Measurements from ENCODE around the gene PLD4.
"Not testable (repeated sequence)": the region's sequence is repeated elsewhere in the genome, so short reads cannot be mapped to it uniquely, and the experiment has no call there.

PLD4 gene

DNA sequence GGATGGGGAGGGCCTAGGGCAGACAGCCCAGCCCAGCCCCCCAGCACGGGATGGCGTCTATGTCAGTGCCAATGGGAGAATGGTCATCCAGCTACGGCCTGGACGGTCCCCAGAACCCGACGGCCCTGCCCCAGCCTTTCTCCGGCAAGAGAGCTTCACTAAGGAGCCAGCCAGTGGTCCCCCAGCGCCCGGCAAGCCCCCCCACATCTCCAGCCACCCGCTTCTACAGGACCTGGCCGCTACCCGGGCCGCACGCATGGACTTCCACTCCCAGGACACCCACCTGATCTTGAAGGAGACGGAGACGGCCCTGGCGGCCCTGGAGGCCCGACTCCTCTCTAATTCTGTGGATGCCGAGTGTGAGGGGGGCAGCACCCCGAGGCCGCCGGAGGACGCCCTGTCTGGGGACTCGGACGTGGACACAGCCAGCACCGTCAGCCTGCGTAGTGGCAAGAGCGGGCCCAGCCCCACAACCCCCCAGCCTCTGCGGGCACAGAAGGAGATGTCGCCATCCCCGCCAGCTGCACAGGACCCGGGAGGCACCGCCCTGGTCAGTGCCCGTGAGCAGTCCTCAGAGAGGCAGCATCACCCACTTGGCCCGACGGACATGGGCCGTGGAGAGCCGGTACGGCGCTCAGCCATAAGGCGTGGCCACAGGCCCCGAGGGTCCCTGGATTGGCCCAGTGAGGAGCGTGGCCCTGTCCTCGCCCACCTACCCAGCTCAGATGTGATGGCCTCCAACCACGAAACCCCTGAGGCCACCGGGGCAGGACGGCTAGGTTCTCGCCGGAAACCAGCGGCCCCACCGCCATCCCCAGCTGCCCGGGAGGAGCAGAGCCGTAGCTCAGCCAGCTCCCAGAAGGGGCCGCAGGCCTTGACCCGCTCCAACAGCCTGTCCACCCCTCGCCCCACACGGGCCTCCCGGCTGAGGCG, 37.7 kb upstream of the PLD4 start:
- no peak for DNase-seq

DNA sequence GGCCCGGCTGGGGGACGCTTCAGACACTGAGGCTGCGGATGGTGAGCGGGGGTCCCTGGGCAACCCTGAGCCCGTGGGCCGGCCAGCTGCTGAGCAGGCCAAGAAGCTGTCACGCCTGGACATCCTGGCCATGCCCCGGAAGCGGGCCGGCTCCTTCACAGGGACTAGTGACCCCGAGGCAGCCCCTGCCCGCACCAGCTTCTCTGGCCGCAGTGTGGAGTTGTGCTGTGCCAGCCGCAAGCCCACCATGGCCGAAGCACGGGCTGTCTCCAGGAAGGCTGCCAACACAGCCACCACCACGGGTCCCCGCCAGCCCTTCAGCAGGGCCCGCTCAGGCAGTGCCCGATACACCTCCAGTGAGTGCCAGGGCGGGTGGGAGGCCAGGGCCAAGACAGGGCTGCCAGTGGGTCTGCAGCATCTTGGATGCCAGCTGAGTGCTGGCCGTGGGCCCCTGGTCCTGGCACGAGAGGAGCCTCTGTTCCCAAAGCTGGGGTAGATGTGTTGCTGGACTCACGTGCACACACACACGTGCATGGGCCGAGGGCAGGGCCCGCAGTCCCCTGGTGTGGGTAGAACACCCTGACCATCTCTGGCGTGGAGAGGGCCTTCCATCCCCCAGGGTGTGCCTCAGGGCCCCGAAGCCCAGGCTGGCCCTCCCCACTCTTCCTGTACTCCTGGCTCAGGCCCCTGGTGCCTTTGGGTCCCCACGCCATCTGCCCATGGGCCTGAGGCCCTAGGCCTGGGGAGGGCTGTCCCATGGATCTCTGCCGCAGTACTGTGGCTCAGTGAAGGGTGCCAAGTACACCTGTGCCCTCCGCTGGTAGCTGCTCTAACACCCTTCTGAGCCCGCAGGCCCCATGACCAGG, 36.8 kb upstream of the PLD4 start:
- no peak for DNase-seq

DNA sequence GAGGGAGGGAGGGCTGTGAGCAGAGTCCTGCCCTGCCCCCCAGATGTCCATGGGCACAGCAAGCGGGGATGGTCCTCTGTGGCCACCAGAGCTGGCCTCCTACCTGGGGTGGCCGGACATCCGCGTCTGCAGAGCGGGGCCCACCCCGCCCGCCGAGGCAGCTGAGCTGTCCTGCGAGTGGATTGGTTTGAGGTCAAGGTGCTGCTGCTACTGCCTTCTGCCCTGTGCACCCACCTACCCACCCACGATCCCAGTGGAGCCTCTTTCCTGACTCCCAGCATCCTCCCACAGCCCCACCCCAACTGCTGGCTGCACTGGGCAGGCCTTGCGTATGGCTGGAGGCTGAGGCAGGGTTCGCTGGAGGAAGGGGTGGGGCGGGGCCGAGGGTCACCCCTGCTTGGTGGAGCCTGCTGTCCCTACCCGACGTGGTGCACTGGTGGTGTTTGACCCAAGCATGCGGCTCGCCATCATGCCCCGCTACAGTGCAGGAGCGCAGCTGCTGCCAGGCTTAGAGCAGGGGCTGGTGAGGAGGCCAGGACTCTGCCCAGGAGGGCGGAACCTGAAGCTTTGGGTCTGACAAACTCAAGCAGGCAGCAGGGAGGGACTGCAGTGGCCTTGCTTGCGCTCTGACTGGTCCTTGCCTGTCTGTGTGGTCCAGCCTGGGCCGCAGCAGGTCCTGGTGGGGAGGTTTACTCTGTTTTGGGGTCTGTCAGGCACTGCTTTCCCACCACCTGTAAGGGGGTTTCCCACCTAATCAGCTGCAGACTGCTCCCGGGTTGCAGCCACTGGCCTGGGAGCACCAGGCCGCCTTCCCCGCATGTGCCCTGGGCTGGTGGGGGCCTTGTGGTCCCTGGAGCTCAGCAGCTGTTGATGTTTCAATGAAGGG, 35.9 kb upstream of the PLD4 start:
- DNase-seq: no peak

DNA sequence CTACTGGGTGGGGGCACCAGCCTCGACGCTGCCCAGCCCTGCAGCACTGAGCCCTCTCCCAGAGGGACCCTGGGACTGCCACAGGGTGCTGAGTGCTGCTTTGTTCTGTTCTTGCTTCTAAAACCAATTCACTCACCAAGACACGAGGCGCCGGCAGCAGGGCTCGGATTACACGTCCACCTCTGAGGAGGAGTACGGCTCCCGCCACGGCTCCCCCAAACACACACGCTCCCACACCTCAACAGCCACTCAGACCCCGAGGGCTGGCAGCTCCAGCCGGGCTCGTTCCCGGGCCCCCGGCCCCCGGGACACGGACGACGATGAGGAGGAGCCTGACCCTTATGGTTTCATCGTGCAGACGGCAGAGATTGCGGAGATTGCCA, 35.3 kb upstream of the PLD4 start:
- DNase-seq: no peak

DNA sequence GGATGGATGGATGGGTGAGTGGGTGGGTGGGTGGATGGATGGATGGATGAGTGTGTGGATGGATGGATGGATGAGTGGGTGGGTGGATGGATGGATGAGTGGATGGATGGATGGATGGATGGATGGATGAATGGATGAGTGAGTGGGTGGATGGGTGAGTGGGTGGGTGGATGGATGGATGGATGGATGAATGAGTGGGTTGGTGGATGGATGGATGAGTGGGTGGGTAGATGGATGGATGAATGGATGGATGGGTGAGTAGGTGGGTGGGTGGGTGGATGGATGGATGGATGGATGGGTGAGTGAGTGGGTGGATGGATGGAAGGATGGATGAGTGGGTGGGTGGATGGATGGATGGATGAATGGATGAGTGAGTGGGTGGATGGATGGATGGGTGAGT, 34.4 kb upstream of the PLD4 start:
- not testable (repeated sequence) for DNase-seq

DNA sequence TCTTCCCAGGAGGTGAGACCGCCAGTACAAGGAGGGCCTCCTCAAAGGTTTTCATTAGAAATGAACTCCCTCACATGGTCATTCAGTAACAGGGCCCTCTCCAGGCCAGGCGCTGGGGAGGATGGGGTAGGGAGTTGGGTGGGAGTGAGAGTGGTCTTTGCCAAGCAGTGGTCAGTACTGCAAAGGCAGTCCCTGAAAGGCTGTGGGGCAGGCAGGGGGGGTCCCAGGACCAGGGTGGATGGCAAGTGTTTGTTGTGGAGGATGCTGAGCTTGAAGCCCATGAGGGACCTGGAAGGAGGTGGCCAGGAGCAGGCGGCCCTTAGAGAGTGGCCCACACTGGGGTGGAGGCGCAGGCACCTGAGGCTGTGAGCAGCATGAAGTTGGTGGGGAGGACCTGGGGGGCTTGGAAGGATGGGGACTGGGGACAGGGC, 33.5 kb upstream of the PLD4 start:
- DNase-seq: no peak

DNA sequence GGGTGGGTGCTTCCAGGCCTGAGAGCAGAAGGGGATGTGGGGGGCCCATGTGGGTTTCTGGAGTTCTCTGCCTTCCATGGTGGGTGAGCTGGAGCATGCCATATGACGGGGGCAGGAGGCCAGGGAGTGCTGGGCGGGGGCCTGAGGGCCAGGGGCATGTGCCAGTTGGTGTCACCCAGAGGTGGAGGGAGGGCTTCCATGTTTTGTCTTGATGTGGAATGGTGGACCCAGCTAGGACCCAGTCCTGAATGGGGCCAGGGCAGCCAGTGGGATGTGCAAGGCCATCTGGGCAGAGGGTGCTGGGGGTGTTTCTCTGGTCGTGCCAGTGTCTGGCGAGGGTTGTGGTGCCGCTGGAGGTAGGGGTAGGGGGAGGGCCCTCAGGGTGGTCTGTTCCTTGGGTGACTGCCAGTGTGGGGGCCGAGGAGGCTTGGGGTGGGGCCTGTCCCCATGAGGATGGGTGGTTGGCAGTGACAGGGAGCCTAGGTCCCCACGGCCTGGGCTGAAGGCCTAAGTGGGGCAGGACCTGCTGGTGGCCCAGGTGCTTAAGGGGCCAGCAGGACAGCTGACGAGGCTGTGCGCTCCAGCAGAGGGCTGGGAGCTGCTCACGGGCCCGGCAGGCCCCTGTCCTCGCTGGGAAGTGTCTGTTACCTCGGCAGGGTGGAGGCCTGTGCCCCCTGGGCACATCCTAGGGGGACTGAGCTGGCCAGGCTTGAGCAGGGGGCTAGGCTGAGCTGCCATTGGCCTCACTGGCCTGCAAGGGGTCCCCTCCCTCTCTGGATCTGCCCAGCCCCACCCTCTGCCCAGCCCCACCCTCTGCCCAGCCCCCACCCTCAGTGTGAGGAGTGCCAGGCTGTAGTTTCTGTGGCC, 32.8 kb upstream of the PLD4 start:
- DNase-seq: no peak

DNA sequence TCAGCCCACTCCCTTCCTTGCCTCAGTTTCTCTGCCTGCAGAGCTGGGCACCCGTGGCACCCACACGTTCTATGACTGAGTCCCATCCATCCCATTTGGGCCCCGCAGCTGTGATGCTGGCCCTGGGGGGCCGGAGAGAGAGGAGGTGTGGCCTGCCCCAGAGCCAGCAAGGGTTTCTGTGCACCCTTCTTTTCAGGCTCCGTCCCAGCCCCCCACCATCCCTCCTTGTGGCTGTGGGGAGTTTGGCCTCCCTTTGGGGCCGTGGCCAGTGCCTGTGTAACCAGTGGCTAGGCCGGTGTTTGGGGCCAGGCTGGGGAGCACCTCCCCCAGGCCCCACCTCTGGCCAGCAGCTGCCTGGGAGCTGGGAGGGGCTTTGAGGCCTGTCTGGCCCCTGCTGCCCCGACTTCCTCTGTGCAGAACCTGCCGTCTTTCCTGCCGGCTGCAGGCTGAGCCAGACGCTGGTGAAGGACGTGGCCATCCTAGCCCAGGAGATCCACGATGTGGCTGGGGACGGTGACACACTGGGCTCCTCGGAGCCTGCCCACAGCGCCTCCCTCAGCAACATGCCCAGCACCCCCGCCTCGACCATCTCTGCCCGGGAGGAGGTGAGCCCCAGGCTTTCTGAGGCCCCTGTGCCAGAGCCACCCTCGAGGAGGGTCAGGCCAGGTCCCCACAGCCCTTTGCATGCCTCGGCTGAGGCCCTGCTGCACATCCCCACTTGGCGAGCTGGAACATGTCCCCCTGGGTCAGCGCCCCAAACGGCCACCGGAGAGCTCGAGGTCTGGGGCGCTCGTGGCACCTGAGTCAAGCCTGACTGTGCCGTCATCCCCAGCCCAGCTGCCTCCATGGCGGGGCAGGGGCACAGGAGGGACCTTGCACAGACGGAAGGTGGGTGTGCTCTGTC, 31.9 kb upstream of the PLD4 start:
- DNase-seq: no peak

DNA sequence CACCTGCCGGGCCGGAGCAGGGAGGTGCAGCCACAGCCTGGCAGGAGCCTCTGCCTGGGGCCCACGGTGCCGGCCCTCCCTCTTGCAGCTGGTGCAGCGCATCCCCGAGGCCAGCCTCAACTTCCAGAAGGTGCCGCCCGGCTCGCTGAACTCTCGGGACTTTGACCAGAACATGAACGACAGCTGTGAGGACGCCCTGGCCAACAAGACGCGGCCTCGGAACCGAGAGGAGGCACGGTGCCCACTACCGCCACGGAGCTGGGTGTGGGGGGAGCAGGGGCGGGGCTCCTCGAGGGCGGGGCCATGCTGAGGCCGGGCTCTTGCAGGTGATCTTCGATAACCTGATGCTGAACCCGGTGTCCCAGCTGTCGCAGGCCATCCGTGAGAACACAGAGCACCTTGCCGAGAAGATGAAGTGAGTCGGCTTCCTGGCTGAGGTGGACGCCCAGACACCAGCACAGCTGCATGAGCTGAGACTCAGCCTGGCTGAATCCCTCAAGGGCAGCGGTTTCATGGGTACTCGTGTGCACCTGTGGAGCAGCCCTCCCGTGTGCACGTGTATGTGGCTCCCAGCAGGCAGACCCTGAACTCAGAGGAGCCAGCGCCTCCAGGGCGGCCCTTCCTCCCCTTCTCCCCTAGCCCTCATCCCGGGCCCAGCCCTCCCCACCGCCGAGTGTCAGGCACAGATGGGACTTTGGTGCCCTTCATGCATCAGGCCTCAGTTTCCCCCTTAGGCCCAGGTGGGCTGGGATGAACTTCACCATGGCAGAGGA, 31.1 kb upstream of the PLD4 start:
- DNase-seq: no peak

DNA sequence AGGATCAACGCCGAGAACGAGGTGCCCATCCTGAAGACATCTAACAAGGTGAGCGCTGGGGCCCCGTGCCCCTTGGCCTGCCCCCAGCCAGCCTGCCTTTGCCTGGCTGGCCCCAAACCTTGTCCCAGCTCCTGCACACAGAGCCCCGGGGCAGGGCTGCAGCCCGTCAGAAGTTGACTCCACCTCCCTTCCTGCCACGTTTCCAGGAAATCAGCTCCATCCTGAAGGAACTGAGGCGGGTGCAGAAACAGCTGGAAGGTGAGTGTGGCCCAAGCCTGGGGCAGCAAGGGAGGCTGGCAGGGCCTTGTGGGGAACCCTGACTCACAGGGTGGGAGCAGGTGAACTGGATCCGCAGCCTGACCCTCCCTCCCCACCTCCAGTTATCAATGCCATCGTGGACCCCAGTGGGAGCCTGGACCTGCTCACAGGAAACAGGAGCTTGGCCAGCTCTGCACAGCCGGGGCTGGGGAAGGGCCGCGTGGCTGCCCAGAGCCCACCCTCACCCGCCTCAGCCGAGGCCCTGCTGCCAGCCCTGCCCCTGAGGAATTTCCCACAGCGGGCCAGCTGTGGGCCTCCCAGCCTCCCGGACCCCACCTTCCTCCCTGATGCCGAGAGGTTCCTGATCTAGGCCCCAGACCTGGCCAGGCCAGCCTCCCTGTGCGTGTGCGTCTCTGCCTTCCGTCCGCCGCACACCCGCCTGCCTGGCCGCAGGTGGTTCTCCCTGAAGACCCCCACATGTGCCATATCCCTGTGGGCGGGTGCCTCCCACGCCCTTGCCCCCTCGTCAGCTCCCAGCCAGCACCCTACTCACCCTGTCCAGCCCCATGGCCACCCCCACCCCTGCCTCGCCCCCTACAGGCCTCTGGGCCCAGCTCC, 30.1 kb upstream of the PLD4 start:
- DNase-seq: no peak

DNA sequence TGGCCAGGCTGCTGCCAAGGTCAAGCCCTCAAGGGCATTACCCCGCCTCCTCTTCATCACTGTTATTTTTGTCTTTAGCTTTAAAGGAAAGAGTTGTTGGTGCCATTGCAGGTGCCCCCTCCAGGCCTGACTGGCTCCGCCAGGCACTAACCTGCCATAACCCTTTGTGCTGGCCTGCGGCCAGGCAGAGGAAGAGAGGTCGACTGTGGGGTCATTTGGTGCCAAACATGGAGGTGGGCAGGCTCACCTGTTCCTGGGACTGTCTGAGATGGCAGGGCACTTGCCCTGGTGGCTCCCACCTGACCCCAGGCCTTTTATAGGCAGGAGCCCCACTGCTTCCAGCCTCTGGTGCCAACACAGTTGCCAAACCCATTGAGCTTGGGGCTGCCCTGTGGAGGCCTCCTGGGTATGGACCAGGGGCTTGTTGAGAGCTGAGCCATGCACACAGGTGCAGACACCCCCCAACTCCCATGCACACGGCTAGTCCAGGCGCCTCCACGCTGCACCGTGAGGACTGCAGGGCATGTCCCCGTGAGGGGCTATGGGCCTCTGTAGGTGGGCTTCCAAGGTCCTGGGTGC, 29.4 kb upstream of the PLD4 start:
- no peak for DNase-seq

DNA sequence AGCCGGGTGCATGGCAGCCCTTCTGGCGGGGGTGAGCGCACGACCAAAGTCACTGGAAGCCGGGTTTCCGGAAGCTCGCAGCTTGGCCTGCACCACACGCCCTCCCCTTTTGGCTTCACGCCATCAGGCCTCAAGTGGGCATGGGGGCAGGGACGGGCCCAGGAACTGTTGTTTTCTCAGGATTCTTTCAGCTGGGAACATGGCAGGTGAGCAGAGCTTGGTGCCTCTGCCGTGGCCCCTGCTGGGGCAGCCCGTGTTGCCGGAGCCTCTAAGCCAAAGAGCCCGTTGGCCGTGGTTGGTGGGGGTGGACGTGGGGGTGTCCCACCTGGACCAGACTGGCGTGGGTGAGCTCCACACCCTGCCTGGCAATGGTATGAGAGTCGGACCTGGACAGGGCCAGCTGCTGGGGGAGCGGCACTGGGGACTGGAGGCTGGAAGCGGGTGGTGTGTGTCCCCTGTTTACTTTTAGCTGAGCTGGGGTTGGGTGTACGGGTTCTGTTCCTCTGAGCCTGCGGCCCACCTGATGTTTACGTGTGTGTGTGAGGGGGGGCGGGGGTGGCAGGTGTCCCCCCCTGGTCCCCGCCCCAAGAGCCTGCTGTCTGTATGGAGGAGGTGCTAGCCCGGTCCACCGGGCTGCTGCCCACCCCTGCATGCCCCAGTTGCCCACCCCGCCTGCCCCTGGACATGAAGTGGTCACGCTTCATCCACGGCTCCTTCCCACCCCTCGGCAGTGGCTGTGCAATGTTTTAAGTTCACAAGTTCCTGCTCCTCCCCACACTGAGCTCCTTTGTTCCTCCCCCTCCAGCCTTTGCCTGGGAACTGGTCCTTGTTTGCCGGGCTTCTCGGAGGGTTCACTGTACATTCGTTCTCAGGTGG, 28.7 kb upstream of the PLD4 start:
- DNase-seq: no peak

DNA sequence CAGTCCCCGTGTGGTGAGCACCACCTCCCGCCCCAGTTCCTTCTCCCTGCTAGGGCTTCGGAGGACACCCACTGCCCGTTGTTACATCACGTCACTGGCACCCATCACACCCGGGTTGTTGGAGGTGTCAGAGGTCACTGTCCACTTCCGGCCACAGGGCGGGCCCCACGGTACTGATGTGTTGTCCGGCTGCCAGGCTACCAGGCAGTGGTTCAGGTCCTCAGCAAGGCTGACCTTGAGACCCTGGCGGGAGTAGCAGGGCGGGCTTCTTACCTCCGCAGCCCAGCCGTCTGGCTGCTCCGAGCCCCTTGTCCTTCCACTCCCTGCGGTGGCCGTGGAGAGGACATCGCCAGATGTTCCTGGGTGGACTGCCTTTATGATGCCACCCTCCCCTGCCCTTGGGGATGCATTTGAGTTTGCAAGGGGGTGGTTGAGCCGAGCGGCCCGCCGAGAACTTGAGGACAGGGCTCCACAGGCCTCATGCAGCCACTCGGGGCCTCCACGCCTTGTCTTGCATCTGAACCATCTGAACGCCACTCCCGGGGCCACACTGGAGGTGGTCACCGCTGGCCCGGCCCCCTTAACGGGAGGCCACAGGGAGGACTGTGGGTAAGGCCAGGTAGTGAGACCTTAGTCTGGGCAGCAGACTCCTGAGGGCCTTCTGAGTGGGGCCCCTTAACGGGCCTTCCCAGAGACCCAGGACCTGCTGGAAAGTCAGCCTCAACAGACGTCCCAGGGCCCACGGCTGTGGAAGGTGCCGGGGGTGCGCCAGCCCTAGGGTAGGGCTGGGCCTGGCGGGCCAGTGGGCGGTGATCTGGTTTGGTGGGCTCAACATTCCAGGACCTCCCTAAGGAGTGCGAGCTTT, 27.1 kb upstream of the PLD4 start:
- DNase-seq: no peak

DNA sequence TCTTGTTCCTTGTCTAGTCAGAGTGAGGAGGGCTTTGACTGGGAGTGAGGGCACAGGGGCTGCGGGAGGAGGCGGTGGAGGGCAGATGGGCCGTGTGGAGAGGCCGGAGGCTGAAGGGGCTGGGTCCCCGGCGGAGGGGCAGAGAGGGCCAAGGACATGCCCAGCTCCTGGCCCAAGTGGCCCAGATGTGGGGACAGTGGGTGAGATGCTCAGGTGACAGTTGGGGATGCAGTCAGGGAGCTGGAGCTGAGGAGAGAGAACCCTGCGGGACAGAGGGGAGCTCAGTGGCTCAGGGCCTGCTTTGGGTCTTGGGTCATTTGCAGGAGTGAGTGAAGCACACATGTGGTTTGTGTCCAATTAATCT, 26.5 kb upstream of the PLD4 start:
- no peak for DNase-seq

DNA sequence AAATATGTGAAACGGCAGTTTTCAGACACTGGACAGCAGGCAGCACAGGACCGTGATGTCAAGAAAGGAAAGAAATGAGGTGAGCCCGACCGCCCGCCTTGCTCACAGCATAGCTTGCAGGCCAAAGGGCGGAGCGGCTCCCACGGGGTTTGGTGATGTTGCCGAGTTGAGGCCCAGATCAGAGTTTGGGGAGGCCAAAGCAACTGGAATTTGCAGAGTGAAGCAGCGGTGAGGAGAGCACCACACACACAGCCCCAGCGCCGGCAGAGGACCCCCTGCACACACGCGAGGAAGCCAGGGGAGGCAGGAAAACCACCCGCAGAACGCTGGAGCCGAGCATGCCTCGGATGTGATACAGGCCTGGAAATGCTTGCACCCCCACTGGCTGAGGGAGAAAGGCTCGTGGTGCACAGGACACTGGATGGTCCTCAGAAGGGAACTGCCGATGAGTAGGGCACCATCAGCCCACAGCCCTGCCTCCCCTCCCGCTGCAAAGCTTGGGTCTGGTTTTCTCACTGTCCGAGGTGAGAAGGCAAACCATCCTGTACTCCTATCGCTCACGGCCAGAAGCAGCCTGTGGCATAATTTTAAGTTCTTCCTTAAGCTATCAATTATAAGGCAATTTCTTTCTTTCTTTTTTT, 25.7 kb upstream of the PLD4 start:
- no peak for DNase-seq

DNA sequence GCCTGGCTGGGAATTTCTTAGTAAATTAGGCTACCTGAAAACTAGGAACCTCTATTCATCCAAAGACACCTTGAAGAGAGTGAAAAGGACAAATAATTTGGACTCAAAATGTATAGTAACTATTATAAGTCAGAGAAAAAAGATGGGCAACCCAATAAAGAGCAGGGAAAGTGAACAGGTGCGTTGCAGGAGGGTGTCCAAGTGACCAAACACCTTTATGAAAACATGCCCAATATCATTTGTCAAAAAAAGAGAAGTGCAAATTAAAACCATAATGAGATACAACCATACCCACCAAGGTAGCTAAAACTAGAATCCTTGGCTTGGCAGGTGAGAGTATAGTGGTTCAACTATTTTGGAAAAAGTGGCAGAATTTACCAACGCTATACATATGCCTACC, 24.9 kb upstream of the PLD4 start:
- no peak for DNase-seq
